HG03460 (cell line): Measurements from ENCODE around the gene ENDOG.
"Not testable (repeated sequence)": the region's sequence is repeated elsewhere in the genome, so short reads cannot be mapped to it uniquely, and the experiment has no call there.

Experiments used
- ATAC-seq: cut with Tn5 transposase; IDR thresholded peaks from one replicate; pipeline ENCODE4 v1.9.1; 2021; ENCODE audit not compliant: unreplicated experiment

The ENDOG gene

DNA sequence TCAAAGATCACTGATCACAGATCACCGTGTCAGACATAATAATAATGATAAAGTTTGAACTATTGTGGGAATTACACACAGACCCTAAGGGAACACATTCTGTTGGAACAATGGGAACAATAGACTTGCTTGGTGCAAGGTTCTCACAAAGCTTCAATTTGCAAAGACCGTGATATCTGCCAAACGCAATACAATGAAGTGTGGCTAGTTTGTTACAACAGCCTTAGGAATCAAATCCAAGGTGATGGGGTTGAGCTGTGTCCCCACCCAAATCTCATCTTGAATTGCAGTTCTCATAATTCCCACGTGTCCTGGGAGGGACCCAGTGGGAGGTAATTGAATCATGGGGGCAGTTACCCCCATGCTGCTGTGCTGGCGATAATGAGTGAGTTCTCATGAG is 42.6 kb downstream of the ENDOG start:
- ATAC-seq: no peak

DNA sequence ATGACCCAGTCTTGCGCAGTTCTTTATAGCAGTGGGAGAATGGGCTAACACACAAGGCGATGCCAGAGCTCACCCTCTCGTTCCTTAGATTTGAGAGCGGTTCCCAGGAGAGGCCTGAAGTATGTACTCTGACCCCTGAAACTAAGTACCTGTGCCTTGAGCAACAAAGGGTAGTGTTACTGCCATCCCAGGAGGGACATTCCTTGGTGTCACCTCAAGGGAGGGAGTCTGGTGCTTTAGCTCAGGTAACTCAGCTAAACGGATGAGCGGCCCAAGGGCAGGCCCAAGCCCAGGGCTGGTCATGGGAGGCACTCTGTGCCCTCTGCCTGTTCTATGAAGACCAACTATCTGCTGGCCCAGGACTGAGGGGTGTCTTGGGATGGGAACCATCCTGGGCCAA is 43.2 kb downstream of the ENDOG start:
- no peak for ATAC-seq

DNA sequence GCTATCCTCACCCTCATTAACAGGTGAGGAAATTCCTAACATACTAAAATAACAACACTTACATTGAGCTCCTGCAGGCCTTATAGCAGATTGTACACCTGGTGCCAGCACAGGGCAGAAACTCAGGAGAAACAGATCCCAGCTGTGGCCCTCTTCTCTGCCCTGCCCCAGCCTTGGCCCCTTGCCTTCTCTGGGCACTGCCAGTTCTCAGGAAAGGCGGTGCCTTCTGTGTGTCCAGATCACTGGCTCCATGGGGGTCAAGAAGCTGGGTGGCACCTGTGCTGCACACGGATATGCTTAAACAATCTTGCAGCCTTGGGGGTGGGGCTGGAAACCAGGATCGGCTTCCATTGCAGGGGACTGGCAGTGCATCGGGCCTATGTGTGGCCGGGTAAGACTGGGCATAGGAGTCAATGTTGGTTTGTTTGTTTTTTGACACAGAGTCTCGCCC is 44.1 kb downstream of the ENDOG start:
- ATAC-seq: no peak

DNA sequence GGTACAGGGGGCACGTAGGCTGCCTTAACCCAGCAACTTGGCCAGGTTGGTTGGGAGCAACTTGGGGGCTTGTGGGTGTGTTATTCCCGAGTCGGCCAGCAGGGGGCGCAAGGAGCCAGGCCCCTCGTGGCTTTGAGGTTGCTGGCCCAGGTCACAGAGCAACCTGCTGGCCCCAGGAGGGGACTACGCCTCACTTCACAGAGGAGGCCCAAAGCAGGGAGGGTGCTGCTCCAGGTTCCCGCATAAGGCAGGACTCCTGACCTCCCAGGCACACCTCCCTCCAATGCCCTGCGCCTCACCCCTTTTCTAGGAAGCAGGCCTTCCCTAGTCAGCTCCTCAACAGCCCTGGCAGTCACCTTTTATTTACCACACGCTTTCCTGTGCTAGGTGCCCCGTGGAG is 45.3 kb downstream of the ENDOG start:
- ATAC-seq: no peak

DNA sequence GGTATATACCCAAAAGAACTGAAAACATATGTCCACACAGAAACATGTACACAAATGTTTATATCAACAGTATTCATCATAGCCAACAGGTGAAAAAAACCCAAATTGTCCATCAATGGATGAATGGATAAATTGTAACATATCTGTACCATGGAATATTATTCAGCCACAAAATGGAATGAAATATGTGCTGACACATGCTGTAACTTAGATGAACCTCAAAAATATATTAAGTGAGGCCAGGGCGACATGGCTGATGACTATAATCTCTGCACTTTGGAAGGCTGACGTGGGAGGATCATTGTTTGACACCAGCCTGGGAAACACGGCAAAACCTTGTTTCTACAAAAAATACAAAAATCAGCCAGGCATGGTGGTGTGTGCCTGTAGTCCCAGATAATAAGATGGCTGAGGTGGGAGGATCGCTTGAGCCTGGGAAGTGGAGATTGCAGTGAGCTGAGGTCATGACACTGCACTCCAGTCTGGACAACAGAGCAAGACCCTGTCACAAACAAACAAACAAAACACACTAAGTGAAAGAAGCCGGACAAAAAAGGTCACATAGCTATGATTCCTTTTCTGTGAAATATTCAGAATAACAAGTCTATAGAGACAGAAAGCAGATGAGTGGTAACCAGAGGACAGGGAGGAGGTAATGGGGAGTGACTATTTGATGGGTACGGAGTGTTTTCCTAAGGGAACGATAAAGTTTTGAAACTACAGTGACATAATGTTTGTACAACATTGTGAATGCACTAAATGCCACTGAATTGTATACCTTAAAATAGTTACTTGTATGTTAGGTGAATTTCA is 52.0 kb downstream of the ENDOG start:
- no peak for ATAC-seq

DNA sequence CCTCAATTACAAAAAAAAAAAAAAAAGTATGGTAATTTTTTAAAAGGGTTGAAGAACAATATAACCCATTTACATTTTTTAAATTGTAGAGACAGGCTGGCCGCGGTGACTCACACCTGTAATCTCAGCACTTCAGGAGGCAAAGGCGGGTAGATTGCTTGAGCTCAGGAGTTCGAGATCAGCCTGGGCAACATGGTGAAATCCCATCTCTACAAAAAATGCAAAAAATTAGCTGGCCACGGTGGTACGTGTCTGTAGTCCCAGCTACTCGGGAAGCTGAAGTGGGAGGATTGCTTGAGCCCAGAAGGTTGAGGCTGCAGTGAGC is 52.6 kb downstream of the ENDOG start:
- not testable (repeated sequence) for ATAC-seq
